ENCODE results near the gene R3HDM1. TPM values are rescaled to one million over a fixed set of nuclear protein-coding genes. Genes with fewer than 3 reads are reported as not detected.
"Not testable (repeated sequence)": the region's sequence is repeated elsewhere in the genome, so short reads cannot be mapped to it uniquely, and the experiment has no call there.

The R3HDM1 gene
- total and polyA plus RNA-seq, 2 experiments from 2014 or later, result 9.1 to 10.9 TPM

GRCh38 chr2:135694711-135695110 lies 163.4 kb downstream of the R3HDM1 start:
- Histone ChIP-seq H3K4me2 (no peak overlapping the region), H3K9me2 (replicated peaks; ENCODE audit: insufficient read depth) (no peaks in the 10 kb centered on the region), H3K27ac (no peak overlapping the region), H3K9me3 (ENCODE audit: low read depth) (no peaks in the 10 kb centered on the region), H2AFZ (no peak overlapping the region), H3K4me1 (ENCODE audit: insufficient read depth) (no peaks in the 10 kb centered on the region), H3K36me3 (replicated peaks; ENCODE audit: insufficient read depth, low read depth) (no peaks in the 10 kb centered on the region), H3K27me3 (no peaks in the 10 kb centered on the region), H4K20me1 (ENCODE audit: insufficient read depth, poor library complexity, severe bottlenecking) (no peaks in the 10 kb centered on the region), H3K4me3 (no peak overlapping the region), H3K79me2 (no peaks in the 10 kb centered on the region)
- WGBS (ENCODE audit: low lambda C conversion rate, missing lambda C conversion rate), result 66% methylated on average over 2 of the region's 2 CpGs
- no peak for TF ChIP-seq EZH2 (IDR thresholded peaks at IDR 0.05; ENCODE audit: borderline replicate concordance)
- TF ChIP-seq, protein P1, sequence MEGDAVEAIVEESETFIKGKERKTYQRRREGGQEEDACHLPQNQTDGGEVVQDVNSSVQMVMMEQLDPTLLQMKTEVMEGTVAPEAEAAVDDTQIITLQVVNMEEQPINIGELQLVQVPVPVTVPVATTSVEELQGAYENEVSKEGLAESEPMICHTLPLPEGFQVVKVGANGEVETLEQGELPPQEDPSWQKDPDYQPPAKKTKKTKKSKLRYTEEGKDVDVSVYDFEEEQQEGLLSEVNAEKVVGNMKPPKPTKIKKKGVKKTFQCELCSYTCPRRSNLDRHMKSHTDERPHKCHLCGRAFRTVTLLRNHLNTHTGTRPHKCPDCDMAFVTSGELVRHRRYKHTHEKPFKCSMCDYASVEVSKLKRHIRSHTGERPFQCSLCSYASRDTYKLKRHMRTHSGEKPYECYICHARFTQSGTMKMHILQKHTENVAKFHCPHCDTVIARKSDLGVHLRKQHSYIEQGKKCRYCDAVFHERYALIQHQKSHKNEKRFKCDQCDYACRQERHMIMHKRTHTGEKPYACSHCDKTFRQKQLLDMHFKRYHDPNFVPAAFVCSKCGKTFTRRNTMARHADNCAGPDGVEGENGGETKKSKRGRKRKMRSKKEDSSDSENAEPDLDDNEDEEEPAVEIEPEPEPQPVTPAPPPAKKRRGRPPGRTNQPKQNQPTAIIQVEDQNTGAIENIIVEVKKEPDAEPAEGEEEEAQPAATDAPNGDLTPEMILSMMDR (IDR thresholded peaks at IDR 0.05; ENCODE audit: poor library complexity), result no peak
- TF ChIP-seq EZH2phosphoT487 (IDR thresholded peaks at IDR 0.05; ENCODE audit: low read depth, severe bottlenecking, unreplicated experiment), result no peak
- no peak for DNase-seq (ENCODE audit: low spot score)

DNA sequence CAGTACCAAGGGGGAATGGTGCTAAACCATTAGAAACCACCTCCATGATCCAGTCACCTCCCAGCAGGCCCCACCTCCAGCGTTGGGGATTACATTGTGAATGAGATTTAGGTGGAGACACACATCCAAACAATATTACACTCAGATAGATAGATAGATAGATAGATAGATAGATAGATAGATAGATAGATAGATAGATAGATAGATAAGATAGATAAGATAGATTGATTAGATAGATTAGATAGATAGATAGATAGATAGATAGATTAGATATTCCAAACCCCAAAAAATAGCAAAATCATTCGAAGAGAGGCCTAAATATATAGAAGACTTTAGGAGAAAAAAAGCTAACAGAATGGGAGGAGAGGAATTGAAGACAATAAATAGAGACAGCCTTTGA lies 167.6 kb downstream of the R3HDM1 start:
- Histone ChIP-seq H3K4me3 (no peak overlapping the region), H3K4me1 (ENCODE audit: insufficient read depth) (no peaks in the 10 kb centered on the region), H3K27ac (no peak overlapping the region), H3K27me3 (no peaks in the 10 kb centered on the region), H2AFZ (no peak overlapping the region), H3K9me3 (ENCODE audit: low read depth) (no peaks in the 10 kb centered on the region), H3K9me2 (replicated peaks; ENCODE audit: insufficient read depth) (no peaks in the 10 kb centered on the region), H4K20me1 (ENCODE audit: insufficient read depth, poor library complexity, severe bottlenecking) (no peaks in the 10 kb centered on the region), H3K4me2 (no peak overlapping the region), H3K36me3 (replicated peaks; ENCODE audit: insufficient read depth, low read depth) (no peaks in the 10 kb centered on the region), H3K79me2 (no peaks in the 10 kb centered on the region)
- WGBS (ENCODE audit: low lambda C conversion rate, missing lambda C conversion rate), result 98% methylated on average over 2 of the region's 2 CpGs
- TF ChIP-seq EZH2phosphoT487 (IDR thresholded peaks at IDR 0.05; ENCODE audit: low read depth, severe bottlenecking, unreplicated experiment), result no peak
- no peak for TF ChIP-seq EZH2 (IDR thresholded peaks at IDR 0.05; ENCODE audit: borderline replicate concordance)
- TF ChIP-seq, protein P1 (IDR thresholded peaks at IDR 0.05; ENCODE audit: poor library complexity), result no peak
- no peak for DNase-seq (ENCODE audit: low spot score)

GRCh38 chr2:135701442-135701841 lies 170.2 kb downstream of the R3HDM1 start:
- Histone ChIP-seq H3K27ac (no peak overlapping the region), H3K79me2 (no peaks in the 10 kb centered on the region), H3K36me3 (replicated peaks; ENCODE audit: insufficient read depth, low read depth) (no peaks in the 10 kb centered on the region), H3K27me3 (no peaks in the 10 kb centered on the region), H3K4me1 (ENCODE audit: insufficient read depth) (no peaks in the 10 kb centered on the region), H3K9me2 (replicated peaks; ENCODE audit: insufficient read depth) (no peaks in the 10 kb centered on the region), H2AFZ (no peak overlapping the region), H3K4me2 (no peak overlapping the region), H3K9me3 (ENCODE audit: low read depth) (no peaks in the 10 kb centered on the region), H4K20me1 (ENCODE audit: insufficient read depth, poor library complexity, severe bottlenecking) (no peaks in the 10 kb centered on the region), H3K4me3 (no peak overlapping the region)
- DNase-seq (ENCODE audit: low spot score), result no peak
- TF ChIP-seq EZH2 (IDR thresholded peaks at IDR 0.05; ENCODE audit: borderline replicate concordance), result no peak
- TF ChIP-seq, protein P1 (IDR thresholded peaks at IDR 0.05; ENCODE audit: poor library complexity), result no peak
- no peak for TF ChIP-seq EZH2phosphoT487 (IDR thresholded peaks at IDR 0.05; ENCODE audit: low read depth, severe bottlenecking, unreplicated experiment)
- 93% methylated on average over 2 of the region's 2 CpGs for WGBS (ENCODE audit: low lambda C conversion rate, missing lambda C conversion rate)

DNA sequence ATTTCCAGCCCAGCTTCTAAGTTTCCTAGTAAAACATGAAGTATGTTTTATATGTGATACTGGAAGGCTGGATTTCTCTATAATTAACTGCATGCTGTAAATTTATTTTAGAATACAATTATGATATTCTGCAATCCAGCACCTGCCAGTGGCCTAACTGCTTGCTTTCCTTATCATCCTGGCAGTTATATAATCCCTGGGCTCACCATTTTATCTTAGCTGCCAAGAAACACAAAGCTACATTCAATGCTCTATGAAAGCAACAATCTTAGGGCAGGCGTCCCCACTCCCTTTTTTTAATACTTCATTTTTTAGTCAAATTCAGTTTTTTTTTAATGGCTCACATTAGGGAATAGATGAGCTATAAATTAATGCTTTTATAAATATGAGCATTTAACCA lies 172.0 kb downstream of the R3HDM1 start:
- H2AFZ ChIP-seq, result no peak overlapping the region
- no peaks in the 10 kb centered on the region for H3K9me3 ChIP-seq (ENCODE audit: low read depth)
- no peaks in the 10 kb centered on the region for H3K4me1 ChIP-seq (ENCODE audit: insufficient read depth)
- H3K27me3 ChIP-seq, result no peaks in the 10 kb centered on the region
- no peak overlapping the region for H3K4me2 ChIP-seq
- H3K36me3 ChIP-seq (replicated peaks; ENCODE audit: insufficient read depth, low read depth), result no peaks in the 10 kb centered on the region
- TF ChIP-seq, protein P1 (IDR thresholded peaks at IDR 0.05; ENCODE audit: poor library complexity), result no peak
- TF ChIP-seq EZH2 (IDR thresholded peaks at IDR 0.05; ENCODE audit: borderline replicate concordance) (no peak), EZH2phosphoT487 (IDR thresholded peaks at IDR 0.05; ENCODE audit: low read depth, severe bottlenecking, unreplicated experiment) (no peak)
- H4K20me1 ChIP-seq (ENCODE audit: insufficient read depth, poor library complexity, severe bottlenecking), result no peaks in the 10 kb centered on the region
- WGBS (ENCODE audit: low lambda C conversion rate, missing lambda C conversion rate), result 68% methylated on average over 1 of the region's 1 CpG
- no peaks in the 10 kb centered on the region for H3K9me2 ChIP-seq (replicated peaks; ENCODE audit: insufficient read depth)
- no peaks in the 10 kb centered on the region for H3K79me2 ChIP-seq
- no peak overlapping the region for H3K4me3 ChIP-seq
- no peak for DNase-seq (ENCODE audit: low spot score)
- no peak overlapping the region for H3K27ac ChIP-seq

DNA sequence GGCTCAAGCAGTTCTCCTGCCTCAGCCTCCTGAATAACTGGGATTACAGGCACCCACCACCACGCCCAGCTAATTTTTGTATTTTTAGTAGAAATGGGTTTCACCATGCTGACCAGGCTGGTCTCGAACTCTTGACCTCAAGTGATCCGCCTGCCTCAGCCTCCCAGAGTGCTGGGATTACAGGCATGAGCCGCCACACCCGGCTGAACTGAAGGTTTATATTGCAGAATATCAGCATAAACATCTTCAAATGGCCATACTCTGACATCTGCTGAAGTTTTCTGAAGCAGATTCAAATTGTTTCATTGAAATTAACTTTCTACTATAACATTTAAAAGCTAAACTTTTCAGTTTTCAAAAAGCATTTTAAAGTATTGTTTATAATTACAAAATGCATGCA lies 172.8 kb downstream of the R3HDM1 start:
- not testable (repeated sequence) for H3K4me2 ChIP-seq; H3K27me3 ChIP-seq; H2AFZ ChIP-seq; H3K9me3 ChIP-seq (ENCODE audit: low read depth); H3K79me2 ChIP-seq; H3K9me2 ChIP-seq (replicated peaks; ENCODE audit: insufficient read depth); H3K4me3 ChIP-seq; H3K4me1 ChIP-seq (ENCODE audit: insufficient read depth); H3K27ac ChIP-seq; DNase-seq (ENCODE audit: low spot score); H3K36me3 ChIP-seq (replicated peaks; ENCODE audit: insufficient read depth, low read depth); H4K20me1 ChIP-seq (ENCODE audit: insufficient read depth, poor library complexity, severe bottlenecking)
- whole genome bisulfite sequencing (ENCODE audit: low lambda C conversion rate, missing lambda C conversion rate), result 94% methylated on average over 5 of the region's 5 CpGs
